HG03103 (cell line): ENCODE data around the gene FAM3D.
A peak's percentile ranks its signal among the peaks of the same experiment; 100 is the strongest.

Source experiments
- ATAC-seq: cut with Tn5 transposase; IDR thresholded peaks from one replicate; pipeline ENCODE4 v1.9.1; 2021; ENCODE audit warnings: low read depth; ENCODE audit not compliant: unreplicated experiment

FAM3D gene

DNA sequence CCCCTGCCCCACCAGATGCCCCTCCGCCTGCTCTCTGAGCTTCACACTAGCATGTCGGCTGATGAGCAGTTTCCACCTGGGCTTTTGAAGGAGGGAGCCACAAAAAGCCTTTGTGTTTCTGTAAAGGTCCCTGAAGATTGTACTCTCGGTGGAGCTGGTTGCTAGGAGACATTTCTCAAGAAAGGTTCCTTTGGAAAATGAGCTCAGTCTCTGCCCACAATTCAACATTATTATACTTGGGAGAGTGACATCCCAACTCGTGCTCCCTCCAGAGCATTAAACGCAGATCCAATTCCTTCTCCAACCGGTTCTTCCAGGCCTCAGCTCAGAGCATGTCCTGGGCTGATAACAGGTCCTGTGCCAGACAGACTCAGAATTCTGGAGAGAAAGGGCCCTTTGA is 62.5 kb downstream of the FAM3D start:
- no peak for ATAC-seq

DNA sequence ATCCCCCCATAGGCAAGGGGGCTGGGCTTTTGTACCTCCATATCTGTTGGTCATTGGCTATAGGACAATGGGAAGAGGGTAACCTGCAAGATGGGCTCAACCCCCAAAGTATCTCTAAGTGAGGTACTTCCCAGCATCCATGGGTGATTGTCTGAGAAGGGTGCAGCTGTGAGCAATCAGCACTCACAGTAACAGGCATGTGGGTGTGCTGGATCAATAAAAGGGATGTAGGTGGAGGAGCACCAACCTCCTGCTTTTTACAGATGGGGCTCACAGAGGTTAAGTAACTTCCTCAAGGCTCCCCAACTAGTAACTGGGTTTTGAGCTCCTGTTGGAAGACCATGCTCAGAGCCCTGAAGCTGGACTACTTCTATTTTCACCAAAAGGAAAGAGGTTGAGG is 63.0 kb downstream of the FAM3D start:
- no peak for ATAC-seq

DNA sequence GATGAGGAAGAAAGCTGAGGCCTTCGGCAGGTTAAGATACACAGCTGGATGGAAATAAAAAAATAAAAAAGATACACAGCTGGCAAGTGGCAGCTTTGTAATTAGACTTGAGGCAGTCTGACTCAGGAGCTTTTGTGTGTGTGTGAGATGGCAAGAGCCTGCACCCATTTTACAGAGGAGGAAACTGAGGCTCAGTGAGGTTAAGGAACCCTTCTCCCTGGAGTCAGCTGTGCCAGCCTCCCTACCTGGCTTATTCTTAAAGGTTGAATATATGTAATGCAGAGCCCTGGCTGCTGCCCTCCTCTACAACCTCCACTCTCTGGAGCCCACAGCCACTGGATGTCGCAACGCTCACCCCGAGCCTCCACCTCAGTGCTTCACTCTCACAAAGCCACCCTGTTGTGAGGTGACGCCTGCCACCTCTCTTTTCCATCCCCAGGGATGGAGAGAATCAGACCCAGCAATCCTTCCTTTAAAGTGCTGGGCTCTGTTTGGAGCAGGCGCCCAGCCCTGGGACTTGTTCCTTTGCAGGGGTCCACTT is 68.7 kb downstream of the FAM3D start:
- no peak for ATAC-seq

DNA sequence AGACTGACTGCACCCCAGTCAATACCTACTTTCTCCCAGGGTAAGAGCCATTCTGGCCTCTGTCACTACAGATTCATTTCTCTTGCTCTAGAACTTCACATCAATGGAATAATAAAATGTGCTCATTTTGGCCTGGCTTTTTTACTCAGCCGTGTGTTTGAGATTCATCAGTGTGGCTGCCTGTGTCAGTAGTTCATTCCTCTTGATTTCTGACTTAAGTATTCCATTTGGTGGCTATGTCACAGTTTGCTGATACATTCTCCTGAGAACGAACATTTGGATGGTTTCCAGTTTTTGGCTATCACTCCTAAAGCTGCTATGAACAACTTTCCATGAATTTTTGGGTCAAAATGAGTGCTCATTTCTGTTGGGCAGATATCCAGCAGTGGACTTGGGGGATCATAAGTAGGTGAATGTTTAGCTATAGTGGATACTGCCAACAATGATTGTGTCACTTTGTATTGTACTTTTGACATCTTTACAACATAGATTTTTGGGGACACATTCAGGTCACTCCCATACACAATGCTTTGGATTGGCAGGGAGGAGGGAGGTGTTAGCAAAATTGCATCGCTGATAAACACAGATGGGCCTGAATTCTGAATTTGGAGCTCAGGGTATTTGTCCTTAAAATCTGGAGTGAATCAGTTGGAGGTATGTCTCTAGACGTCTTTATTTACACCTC is 69.6 kb downstream of the FAM3D start:
- ATAC-seq, result no peak

DNA sequence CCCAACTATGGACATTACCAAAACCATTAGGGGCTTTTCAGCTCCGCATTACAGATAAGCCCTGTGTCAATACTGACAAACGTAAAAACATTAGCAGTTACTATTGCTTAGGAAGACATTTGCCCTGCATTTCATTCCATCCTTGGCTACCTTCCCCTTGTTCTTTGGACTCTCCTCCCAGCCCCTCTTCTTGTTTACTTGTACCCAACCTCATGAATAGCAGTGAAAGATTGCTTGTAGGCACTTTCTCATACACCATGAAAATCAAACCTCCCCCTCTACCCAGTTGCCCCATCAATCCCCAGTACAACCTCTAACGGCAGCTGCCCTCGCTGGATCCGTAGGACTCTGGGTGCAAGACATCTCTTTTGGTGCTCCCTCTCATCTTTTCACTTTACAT is 72.5 kb downstream of the FAM3D start:
- ATAC-seq, result no peak

DNA sequence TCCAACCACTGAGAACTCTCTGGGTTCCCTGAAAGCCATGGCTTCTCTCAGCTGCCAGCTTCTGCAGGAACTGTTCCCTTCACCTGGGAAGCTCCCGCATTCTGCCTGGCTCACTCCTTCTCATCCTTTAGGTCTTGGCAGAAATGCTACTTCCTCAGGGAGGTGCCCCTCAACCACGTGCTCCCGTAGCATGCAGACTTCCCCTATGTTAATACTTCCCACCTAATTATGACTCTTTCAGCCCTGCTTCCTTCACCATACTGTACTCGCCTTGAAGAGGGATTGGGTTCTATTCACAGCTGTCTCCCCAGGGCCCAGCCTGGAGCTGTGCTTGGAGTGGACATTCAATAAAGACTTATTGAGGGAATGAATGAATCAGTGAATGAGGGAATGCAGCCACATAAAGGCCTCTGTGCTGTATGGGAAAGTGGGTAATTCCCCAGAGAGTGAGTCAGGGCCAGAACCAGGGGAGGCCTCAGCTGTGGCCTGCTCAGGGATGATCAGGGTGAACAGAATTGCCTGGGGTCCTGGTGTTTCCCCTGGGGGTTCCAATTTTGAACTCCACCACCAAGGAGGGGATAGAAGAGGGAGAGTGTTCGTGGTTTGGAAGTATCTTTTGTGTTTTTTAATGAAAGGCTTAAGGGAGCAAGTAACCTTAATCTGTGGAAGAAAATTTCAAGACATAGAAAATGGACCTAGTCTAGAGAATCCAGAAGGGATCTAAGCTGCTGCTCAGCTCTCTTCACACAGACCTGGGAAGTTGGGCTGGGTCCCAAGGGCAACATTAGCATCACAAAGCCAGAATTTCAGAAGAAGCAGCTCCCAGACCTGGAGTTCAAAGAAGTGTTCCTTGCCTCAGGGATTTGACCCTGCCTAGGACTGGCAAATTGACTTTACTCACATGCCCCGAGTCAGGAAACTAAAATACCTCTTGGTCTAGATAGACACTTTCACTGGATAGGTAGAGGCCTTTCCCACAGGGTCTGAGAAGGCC is 74.8 kb downstream of the FAM3D start:
- no peak for ATAC-seq

DNA sequence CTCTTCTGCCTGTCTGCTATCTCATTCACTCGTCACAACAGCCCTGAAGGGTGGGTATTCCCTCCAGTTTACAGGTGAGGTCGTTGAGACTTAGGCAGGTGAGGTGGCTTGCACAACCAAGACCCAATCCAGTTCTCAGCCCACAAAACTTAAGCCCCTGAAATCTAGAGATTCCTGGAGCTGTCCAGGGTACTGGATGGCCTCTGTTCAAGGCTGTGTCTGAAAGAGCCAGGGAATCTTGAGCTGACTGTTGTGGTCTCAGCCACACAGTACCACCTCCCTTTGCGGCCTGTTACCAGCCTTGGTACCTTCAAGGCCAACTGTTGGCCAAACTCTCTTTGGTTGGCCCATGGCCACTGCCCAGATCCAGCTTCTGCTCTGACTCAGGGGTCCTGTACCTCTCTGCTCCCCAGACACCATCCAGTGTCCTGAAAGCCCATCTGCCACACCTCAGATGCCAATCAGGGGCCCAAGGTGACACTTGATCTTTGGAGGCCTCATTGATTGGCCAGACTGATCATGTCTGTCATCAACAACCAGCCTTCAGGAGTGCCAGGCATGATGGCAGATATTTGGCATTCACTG is 78.5 kb downstream of the FAM3D start:
- no peak for ATAC-seq

DNA sequence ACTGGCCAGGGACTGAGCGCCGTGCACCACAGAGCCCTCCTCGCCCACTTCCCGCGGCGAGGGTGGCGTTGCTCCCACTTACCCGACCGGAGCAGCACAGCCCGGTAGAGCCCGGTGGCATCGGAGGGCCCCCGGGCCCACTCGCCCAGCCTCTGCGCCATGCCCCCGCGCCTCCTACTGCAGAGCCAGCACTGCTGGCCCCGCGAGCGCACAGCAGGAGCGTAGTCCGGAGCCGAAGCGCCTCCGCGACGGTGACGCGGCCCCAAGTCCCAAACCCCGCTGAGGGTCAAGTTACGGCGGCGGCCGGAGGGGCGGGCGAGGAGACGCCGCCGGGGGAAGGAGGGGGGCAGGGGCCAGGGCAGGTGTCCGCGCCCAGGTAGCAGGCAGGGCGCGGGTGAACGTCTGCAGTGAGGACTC is 79.8 kb downstream of the FAM3D start:
- no peak for ATAC-seq

DNA sequence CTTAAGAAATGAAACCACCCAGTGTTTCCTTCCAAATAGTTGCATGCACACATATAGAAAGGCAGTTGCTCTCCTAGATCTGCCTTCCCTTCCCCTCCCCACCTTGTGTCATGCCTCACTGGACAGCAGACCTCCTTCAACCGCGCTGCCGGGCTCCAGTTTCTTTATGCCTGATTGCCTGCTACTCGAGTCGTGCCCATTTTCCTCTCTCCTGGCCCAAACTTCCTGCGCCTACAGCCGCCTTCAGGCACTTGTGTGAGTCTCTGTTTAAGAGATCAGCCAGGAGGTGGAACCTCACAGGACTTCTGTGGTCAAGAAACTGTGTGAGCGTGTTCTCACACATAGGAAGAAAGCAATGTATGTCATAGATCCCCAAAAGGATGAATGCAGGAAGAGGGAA is 80.6 kb downstream of the FAM3D start:
- ATAC-seq, result no peak

DNA sequence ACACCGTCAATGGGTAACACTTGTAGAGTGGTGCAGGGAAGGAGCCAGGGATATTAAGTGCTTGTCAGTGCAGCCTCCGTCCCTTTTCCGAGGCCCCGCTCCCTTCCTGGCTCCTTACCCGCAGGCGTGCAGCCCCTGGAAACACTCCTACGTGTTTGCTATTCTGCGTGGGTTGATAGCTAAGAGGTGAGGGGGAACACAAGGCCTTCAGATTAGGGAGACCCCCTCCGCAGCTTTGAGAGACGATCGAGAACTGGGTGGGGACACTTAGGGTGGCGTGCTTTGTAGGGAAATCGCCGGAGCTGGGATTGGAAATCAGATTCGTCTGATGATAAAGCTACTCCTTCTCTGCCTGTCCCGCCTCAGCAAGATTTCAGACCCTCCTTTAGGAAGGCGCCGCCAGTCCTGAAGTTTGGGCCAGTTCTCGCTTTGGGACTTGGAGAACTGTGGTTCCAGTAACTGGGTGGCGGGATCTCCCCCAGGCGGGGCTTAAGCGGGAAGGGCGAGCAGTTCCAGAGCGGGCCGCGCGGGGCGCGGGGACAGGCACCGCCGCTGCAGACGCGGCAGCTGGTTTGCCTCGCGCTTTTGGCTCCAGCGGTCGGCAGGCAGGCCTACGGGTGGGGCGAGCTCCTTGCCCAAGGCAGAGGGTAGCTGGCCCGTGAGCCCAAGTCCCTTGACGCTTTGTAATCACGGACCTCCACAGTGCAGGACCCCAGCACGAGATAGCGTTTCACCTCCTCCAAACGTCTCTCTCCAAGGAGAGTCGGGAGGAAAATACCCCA is 81.4 kb downstream of the FAM3D start:
- ATAC-seq, result peak; percentile 84

DNA sequence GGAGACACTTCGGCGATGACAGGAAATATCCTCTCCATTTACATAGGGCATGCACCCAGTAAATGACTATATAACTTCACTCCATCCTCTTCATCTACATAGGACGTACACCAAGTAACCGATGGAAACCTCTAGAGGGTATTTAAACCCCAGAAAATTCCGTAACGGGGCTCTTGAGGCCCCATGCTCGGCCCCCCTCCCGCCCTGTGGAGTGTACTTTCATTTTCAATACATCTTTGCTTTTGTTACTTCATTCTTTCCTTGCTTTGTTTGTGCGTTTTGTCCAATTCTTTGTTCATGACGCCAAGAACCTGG is 81.9 kb downstream of the FAM3D start:
- no peak for ATAC-seq
